Endodermal cell (in vitro differentiated cells): ENCODE results near the gene SMYD3. TPM values are rescaled to one million over a fixed set of nuclear protein-coding genes. Genes with fewer than 3 reads are reported as not detected.

Experiments
- DNase-seq: peaks from one replicate; pipeline ENCODE4 v3.0.0-alpha.2; 2017
- H3K27ac ChIP-seq: 2 replicates; pipeline ENCODE4 v1.5.1; 2013; ENCODE audit warnings: mild to moderate bottlenecking, low read depth, low read length, moderate library complexity
- H3K27me3 ChIP-seq: 2 replicates; pipeline ENCODE4 v1.6.1; 2013; ENCODE audit warnings: mild to moderate bottlenecking, low read length, moderate library complexity; ENCODE audit not compliant: insufficient read depth, control insufficient read depth, poor library complexity, severe bottlenecking
- H3K36me3 ChIP-seq: 2 replicates; pipeline ENCODE4 v1.7.0; 2013; ENCODE audit warnings: mild to moderate bottlenecking, low read length, moderate library complexity; ENCODE audit not compliant: control insufficient read depth, insufficient read depth
- H3K4me1 ChIP-seq: one replicate; pipeline ENCODE4 v1.7.0; 2013; ENCODE audit warnings: low read length; ENCODE audit not compliant: control insufficient read depth, insufficient read depth
- H3K4me3 ChIP-seq: 2 replicates; pipeline ENCODE4 v1.5.1; 2013; ENCODE audit warnings: mild to moderate bottlenecking, low read length, moderate library complexity
- H3K9ac ChIP-seq: 2 replicates; pipeline ENCODE4 v1.6.1; 2013; ENCODE audit warnings: mild to moderate bottlenecking, low read length, moderate library complexity; ENCODE audit not compliant: poor library complexity, severe bottlenecking; ENCODE audit errors: extremely low read depth
- H3K9me3 ChIP-seq: 2 replicates; pipeline ENCODE4 v1.6.1; 2013; ENCODE audit warnings: mild to moderate bottlenecking, low read length, moderate library complexity; ENCODE audit not compliant: control insufficient read depth
- H3K27ac Mint-ChIP-seq: 2 replicates; pipeline ENCODE4 v1.8.0; 2020; ENCODE audit warnings: mixed read lengths
- H3K27me3 Mint-ChIP-seq: 2 replicates; pipeline ENCODE4 v1.8.0; 2021; ENCODE audit warnings: mild to moderate bottlenecking, mixed read lengths; ENCODE audit not compliant: insufficient read depth
- H3K36me3 Mint-ChIP-seq: 2 replicates; pipeline ENCODE4 v1.8.0; 2020; ENCODE audit warnings: low read depth, mixed read lengths
- H3K4me1 Mint-ChIP-seq: 2 replicates; pipeline ENCODE4 v1.8.0; 2020; ENCODE audit warnings: mixed read lengths
- H3K4me3 Mint-ChIP-seq: 2 replicates; pipeline ENCODE4 v1.8.0; 2020; ENCODE audit warnings: mild to moderate bottlenecking, moderate library complexity, mixed read lengths
- H3K9me3 Mint-ChIP-seq: 2 replicates; pipeline ENCODE4 v1.8.0; 2020; ENCODE audit warnings: mild to moderate bottlenecking, mixed read lengths
- WGBS, 2 experiments: methylation state at CpG; one replicate each; pipeline versions ENCODE4 v1.1.5 to v1.1.7; 2013; ENCODE audit warnings: missing lambda C conversion rate in 2 of 2, mixed read lengths in 1 of 2; ENCODE audit not compliant: insufficient coverage in 1 of 2, insufficient read length in 1 of 2; 5-methylcytosine and 5-hydroxymethylcytosine counted together
- total RNA-seq, 2 donors: library from RNA; stranded (reverse); fragmentation: NEBNext Ultra II Directional in 1 of 2; extraction: Animal tissue kit (Norgen Biotek cat#: 25700) in 1 of 2; gene quantifications; 2 replicates in 1 of 2; 3 replicates in 1 of 2; pipeline ENCODE4 v1.2.1, GENCODE V29; 2021
- TF ChIP-seq, protein P1 (sequence below): fragments of 200-600 bp; sonication (generic); conservative IDR thresholded peaks from 2 replicates; pipeline ENCODE4 v1.5.0; 2021; ENCODE audit warnings: antibody characterized with exemption, mild to moderate bottlenecking

Gene SMYD3
- total RNA-seq, 2 donors from 2014 or later = 32.3 to 45.8 TPM

DNA sequence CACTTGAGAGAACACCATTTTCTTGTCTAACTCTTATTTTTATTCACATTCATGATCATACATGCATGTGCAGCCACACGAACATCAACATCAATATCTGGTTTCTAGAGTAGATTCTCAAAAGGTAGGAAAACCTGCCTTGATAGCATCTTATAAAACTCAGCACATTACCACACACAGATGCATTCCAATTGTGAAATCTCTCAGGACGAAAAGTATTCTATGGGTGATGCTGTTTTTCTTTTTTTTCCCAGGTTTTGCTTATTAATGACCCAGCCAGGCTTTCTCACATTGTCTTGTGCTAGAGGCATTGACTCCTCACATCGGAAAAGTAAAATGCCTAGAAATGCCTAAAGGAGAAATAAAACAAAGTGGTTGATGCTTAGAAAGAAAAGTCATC is 789.5 kb downstream of the SMYD3 start:
- H3K9ac ChIP-seq = no peak overlapping the region
- no peak overlapping the region for H3K4me3 ChIP-seq
- Mint-ChIP-seq H3K4me1 (no peaks in the 10 kb centered on the region), H3K4me3 (no peak overlapping the region), H3K36me3 (no peaks in the 10 kb centered on the region), H3K27me3 (no peaks in the 10 kb centered on the region), H3K27ac (no peak overlapping the region), H3K9me3 (no peaks in the 10 kb centered on the region)
- H3K27ac ChIP-seq = no peak overlapping the region
- H3K4me1 ChIP-seq = no peaks in the 10 kb centered on the region
- H3K36me3 ChIP-seq = no peaks in the 10 kb centered on the region
- 85 to 89% methylated on average over 1 to 3 of the region's 3 CpGs for WGBS, 2 experiments
- DNase-seq = no peak
- H3K27me3 ChIP-seq = no peaks in the 10 kb centered on the region
- H3K9me3 ChIP-seq = no peaks in the 10 kb centered on the region
- TF ChIP-seq, protein P1, sequence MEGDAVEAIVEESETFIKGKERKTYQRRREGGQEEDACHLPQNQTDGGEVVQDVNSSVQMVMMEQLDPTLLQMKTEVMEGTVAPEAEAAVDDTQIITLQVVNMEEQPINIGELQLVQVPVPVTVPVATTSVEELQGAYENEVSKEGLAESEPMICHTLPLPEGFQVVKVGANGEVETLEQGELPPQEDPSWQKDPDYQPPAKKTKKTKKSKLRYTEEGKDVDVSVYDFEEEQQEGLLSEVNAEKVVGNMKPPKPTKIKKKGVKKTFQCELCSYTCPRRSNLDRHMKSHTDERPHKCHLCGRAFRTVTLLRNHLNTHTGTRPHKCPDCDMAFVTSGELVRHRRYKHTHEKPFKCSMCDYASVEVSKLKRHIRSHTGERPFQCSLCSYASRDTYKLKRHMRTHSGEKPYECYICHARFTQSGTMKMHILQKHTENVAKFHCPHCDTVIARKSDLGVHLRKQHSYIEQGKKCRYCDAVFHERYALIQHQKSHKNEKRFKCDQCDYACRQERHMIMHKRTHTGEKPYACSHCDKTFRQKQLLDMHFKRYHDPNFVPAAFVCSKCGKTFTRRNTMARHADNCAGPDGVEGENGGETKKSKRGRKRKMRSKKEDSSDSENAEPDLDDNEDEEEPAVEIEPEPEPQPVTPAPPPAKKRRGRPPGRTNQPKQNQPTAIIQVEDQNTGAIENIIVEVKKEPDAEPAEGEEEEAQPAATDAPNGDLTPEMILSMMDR = no peak

DNA sequence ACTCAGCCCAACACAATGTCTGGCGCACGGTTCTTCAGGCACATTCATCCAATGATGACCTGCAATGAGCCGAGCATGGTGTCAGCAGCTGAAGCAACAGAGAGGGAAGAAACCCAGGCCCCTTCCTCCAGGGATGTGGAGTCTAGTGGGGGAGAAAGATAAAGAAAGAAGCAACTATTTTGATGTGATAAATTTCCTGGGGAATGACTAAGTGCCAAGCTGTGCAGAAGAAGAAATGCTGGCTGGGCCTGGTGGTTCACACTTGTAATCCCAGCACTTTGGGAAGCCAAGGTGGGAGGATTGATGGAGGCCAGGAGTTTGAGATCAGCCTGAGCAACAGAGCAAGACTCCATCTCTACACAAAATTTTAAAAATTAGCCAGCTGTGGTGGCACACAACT is 790.5 kb downstream of the SMYD3 start:
- Mint-ChIP-seq H3K9me3 (no peaks in the 10 kb centered on the region), H3K4me3 (no peak overlapping the region), H3K27ac (no peak overlapping the region), H3K27me3 (no peaks in the 10 kb centered on the region), H3K36me3 (no peaks in the 10 kb centered on the region), H3K4me1 (no peaks in the 10 kb centered on the region)
- Histone ChIP-seq H3K9ac (no peak overlapping the region), H3K4me1 (no peaks in the 10 kb centered on the region), H3K36me3 (no peaks in the 10 kb centered on the region), H3K27me3 (no peaks in the 10 kb centered on the region), H3K9me3 (no peaks in the 10 kb centered on the region), H3K4me3 (no peak overlapping the region), H3K27ac (no peak overlapping the region)
- TF ChIP-seq, protein P1 = no peak
- no peak for DNase-seq
- WGBS, 2 experiments = 85 to 95% methylated on average over 3 of the region's 3 CpGs

DNA sequence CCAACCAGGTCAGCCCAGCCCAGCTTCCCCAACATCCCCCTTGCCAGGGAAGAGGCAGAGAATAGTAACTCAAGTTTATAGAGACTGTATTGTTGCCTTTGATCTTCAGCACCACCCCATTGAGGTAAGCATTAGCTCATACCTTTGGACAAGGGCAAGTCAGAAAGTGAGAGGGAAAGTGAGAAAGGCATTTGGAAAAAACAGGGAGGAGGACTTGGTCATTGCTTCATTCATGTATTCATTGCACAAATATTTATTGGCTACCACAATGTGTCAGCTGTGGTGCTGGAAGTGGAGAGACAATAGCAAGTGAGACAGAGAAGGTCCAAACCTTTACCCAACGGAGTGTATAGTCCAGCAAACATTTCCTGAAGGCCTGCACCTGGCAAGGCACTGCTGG is 791.1 kb downstream of the SMYD3 start:
- Histone ChIP-seq H3K9me3 (no peaks in the 10 kb centered on the region), H3K27ac (no peak overlapping the region), H3K4me1 (no peaks in the 10 kb centered on the region), H3K9ac (no peak overlapping the region), H3K4me3 (no peak overlapping the region), H3K36me3 (no peaks in the 10 kb centered on the region), H3K27me3 (no peaks in the 10 kb centered on the region)
- Mint-ChIP-seq H3K36me3 (no peaks in the 10 kb centered on the region), H3K4me1 (peaks cover 1% of the 10 kb centered on the region), H3K9me3 (no peaks in the 10 kb centered on the region), H3K27me3 (peaks cover 2% of the 10 kb centered on the region), H3K4me3 (no peak overlapping the region), H3K27ac (no peak overlapping the region)
- WGBS, 2 experiments = 83 to 100% methylated on average over 1 of the region's 1 CpG
- TF ChIP-seq, protein P1 = no peak
- DNase-seq = no peak
